ENCODE results near the gene TASOR2. TPM values are rescaled to one million over a fixed set of nuclear protein-coding genes. Genes with fewer than 3 reads are reported as not detected.

TASOR2 gene
- total RNA-seq: 63.7 TPM
- long read RNA-seq, partial matches to known transcripts: 10 of 28 reads
- long read RNA-seq, other reads (novel, unspliced or antisense): 18 of 28 reads

- Histone ChIP-seq H3K27ac (peak within 1 kb of the TSS; percentile 90), H3K4me3 (peak within 1 kb of the TSS; percentile 90), H3K4me1 (peaks cover 17% of the 10 kb centered on the region), H3K27me3 (no peaks in the 10 kb centered on the region), H3K9me3 (no peaks in the 10 kb centered on the region), H3K36me3 (no peaks in the 10 kb centered on the region)
- intact Hi-C loops (cut with DNase I): no loop called here
- DNase-seq (peak; percentile 99), ATAC-seq (peak; percentile 98)
- TF ChIP-seq CTCF (IDR thresholded peaks at IDR 0.05): no peak
These were observed at the start of gene TASOR2 for GRCh38 chr10:5684318-5684970. Gene TASOR2 (plus strand): TSS chr10:5684838. CDS start chr10:5720643, 35,805 bp downstream.

GRCh38 chr10:5634918-5635317 lies 49.7 kb upstream of the TASOR2 start:
- DNase-seq: no peak
- TF ChIP-seq CTCF (IDR thresholded peaks at IDR 0.05): no peak
- intact Hi-C loops (cut with DNase I): no loop called here
- Histone ChIP-seq H3K4me1 (no peaks in the 10 kb centered on the region), H3K9me3 (no peaks in the 10 kb centered on the region), H3K27ac (no peak overlapping the region), H3K36me3 (peaks cover 14% of the 10 kb centered on the region), H3K4me3 (no peak overlapping the region), H3K27me3 (no peaks in the 10 kb centered on the region)
- no peak for ATAC-seq

GRCh38 chr10:5638494-5638893 lies 46.1 kb upstream of the TASOR2 start:
- Histone ChIP-seq H3K4me1 (no peaks in the 10 kb centered on the region), H3K27me3 (no peaks in the 10 kb centered on the region), H3K4me3 (no peak overlapping the region), H3K36me3 (peaks cover 36% of the 10 kb centered on the region), H3K27ac (no peak overlapping the region), H3K9me3 (no peaks in the 10 kb centered on the region)
- intact Hi-C loops (cut with DNase I): no loop called here
- ATAC-seq (no peak), DNase-seq (no peak)
- no peak for TF ChIP-seq CTCF (IDR thresholded peaks at IDR 0.05)

GRCh38 chr10:5639066-5639465 lies 45.6 kb upstream of the TASOR2 start:
- no peak for TF ChIP-seq CTCF (IDR thresholded peaks at IDR 0.05)
- ATAC-seq: no peak
- H3K9me3 ChIP-seq: no peaks in the 10 kb centered on the region
- H3K36me3 ChIP-seq: peaks cover 36% of the 10 kb centered on the region
- H3K27ac ChIP-seq: no peak overlapping the region
- no peaks in the 10 kb centered on the region for H3K4me1 ChIP-seq
- no peaks in the 10 kb centered on the region for H3K27me3 ChIP-seq
- no peak for DNase-seq
- intact Hi-C loops (cut with DNase I): no loop called here
- H3K4me3 ChIP-seq: no peak overlapping the region

- Histone ChIP-seq H3K27ac (no peak overlapping the region), H3K4me1 (no peaks in the 10 kb centered on the region), H3K36me3 (peaks cover 36% of the 10 kb centered on the region), H3K9me3 (no peaks in the 10 kb centered on the region), H3K4me3 (no peak overlapping the region), H3K27me3 (no peaks in the 10 kb centered on the region)
- TF ChIP-seq CTCF (IDR thresholded peaks at IDR 0.05): no peak
- ATAC-seq (no peak), DNase-seq (no peak)
- intact Hi-C loops (cut with DNase I): no loop called here
These were observed 44.6 kb upstream of the TASOR2 start for GRCh38 chr10:5640036-5640435.
